SK-N-SH (cell line): ENCODE measurements around the gene TANC1. TPM values are rescaled to one million over a fixed set of nuclear protein-coding genes. Genes with fewer than 3 reads are reported as not detected.

Source experiments
- CTCF ChIA-PET: fragments of 300-600, 350-600 bp; formaldehyde crosslinking; extraction: SDS; loops from one replicate; lab custom pipeline; 2021; lab: Yijun Ruan, JAX
- POLR2A ChIA-PET: fragments of 350-600 bp; sonication (Branson Sonifier 250); formaldehyde crosslinking; extraction: SDS; loops from one replicate; lab custom pipeline; 2020; ENCODE audit warnings: antibody characterized with exemption, inconsistent platforms; lab: Yijun Ruan, JAX
- DNase-seq: peaks from one replicate; pipeline ENCODE4 v3.0.0; 2012
- H2AFZ ChIP-seq: fragments of 200-600 bp; sonication (generic); 2 replicates; pipeline ENCODE4 v1.8.1; 2016; ENCODE audit warnings: antibody characterized with exemption, mild to moderate bottlenecking, low read depth
- H3F3A ChIP-seq: fragments of 200-600 bp; sonication (generic); replicated peaks from 2 replicates; pipeline ENCODE3; 2016; ENCODE audit warnings: antibody characterized with exemption, mild to moderate bottlenecking; ENCODE audit not compliant: insufficient read depth
- H3K27ac ChIP-seq, 2 experiments: fragments of 200-500 bp in 1 of 2; fragments of 200-600 bp in 1 of 2; sonication (Bioruptor generic) in 1 of 2; sonication (generic), shearing (Covaris generic) in 1 of 2; 2 replicates each; pipeline versions ENCODE4 v1.5.1 to v1.6.1; 2014 to 2016; ENCODE audit warnings: low read depth in 2 of 2, inconsistent platforms in 1 of 2, low read length in 1 of 2, mild to moderate bottlenecking in 1 of 2, mixed read lengths in 1 of 2
- H3K27me3 ChIP-seq: fragments of 200-600 bp; sonication (generic), shearing (Covaris generic); 2 replicates; pipeline ENCODE4 v1.6.1; 2016; ENCODE audit warnings: mixed run types; ENCODE audit not compliant: insufficient read depth
- H3K36me3 ChIP-seq, 2 experiments: fragments of 200-500 bp in 1 of 2; fragments of 200-600 bp in 1 of 2; sonication (Bioruptor generic) in 1 of 2; sonication (generic) in 1 of 2; replicated peaks in 1 of 2; 2 replicates each; pipeline versions ENCODE3 to v1.5.1; 2014 to 2016; ENCODE audit warnings: low read length in 1 of 2, mild to moderate bottlenecking in 1 of 2; ENCODE audit not compliant: insufficient read depth in 2 of 2, control insufficient read depth in 1 of 2
- H3K4me1 ChIP-seq, 2 experiments: fragments of 200-500 bp in 1 of 2; fragments of 200-600 bp in 1 of 2; sonication (Bioruptor generic) in 1 of 2; sonication (generic), shearing (Covaris generic) in 1 of 2; 2 replicates each; pipeline versions ENCODE4 v1.5.1 to v1.6.1; 2014 to 2016; ENCODE audit warnings: low read depth in 1 of 2, low read length in 1 of 2, mixed run types in 1 of 2; ENCODE audit not compliant: insufficient read depth in 2 of 2, control insufficient read depth in 1 of 2
- H3K4me2 ChIP-seq: fragments of 200-600 bp; sonication (generic), shearing (Covaris generic); 2 replicates; pipeline ENCODE4 v1.6.1; 2017; ENCODE audit warnings: mixed run types
- H3K4me3 ChIP-seq, 2 experiments: fragments of 200-500 bp in 1 of 2; fragments of 200-600 bp in 1 of 2; sonication (Bioruptor generic) in 1 of 2; sonication (generic), shearing (Covaris generic) in 1 of 2; 2 replicates each; pipeline versions ENCODE4 v1.5.1 to v1.8.1; 2014 to 2016; ENCODE audit warnings: low read depth in 2 of 2, inconsistent platforms in 1 of 2, low read length in 1 of 2, mild to moderate bottlenecking in 1 of 2, mixed read lengths in 1 of 2, moderate library complexity in 1 of 2
- H3K79me2 ChIP-seq: fragments of 200-600 bp; sonication (generic); 2 replicates; pipeline ENCODE4 v1.8.1; 2017; ENCODE audit warnings: mild to moderate bottlenecking; ENCODE audit not compliant: insufficient read depth
- H3K9ac ChIP-seq: fragments of 200-600 bp; sonication (generic); 2 replicates; pipeline ENCODE4 v1.6.1; 2017; ENCODE audit warnings: mixed run types
- H3K9me2 ChIP-seq: fragments of 200-600 bp; sonication (generic); 2 replicates; pipeline ENCODE4 v1.6.1; 2017; ENCODE audit warnings: mixed run types
- H3K9me3 ChIP-seq: fragments of 200-600 bp; sonication (generic); 2 replicates; pipeline ENCODE4 v1.6.1; 2017; ENCODE audit warnings: mixed run types, mild to moderate bottlenecking, moderate library complexity
- H4K20me1 ChIP-seq: fragments of 200-600 bp; sonication (generic); 2 replicates; pipeline ENCODE4 v1.6.1; 2017; ENCODE audit warnings: mild to moderate bottlenecking, mixed run types; ENCODE audit not compliant: insufficient read depth
- CHD2 ChIP-seq: fragments of 150-350 bp; IDR thresholded peaks from 2 replicates; pipeline ENCODE4 v1.6.1; 2018; ENCODE audit warnings: low read length; ENCODE audit not compliant: partially characterized antibody
- CTCF ChIP-seq: fragments of 200-600 bp; sonication (generic); IDR thresholded peaks from 2 replicates; pipeline ENCODE4 v1.6.1; 2017; ENCODE audit warnings: antibody characterized with exemption, mild to moderate bottlenecking, moderate library complexity
- ELF1 ChIP-seq: IDR thresholded peaks from 2 replicates; pipeline ENCODE4 v1.4.0; 2012
- EP300 ChIP-seq, 2 experiments: IDR thresholded peaks; 2 replicates each; pipeline versions ENCODE4 v1.4.0 to v1.6.1; 2012; ENCODE audit warnings: borderline replicate concordance in 1 of 2, low read depth in 1 of 2, low read length in 1 of 2
- EZH2phosphoT487 ChIP-seq: fragments of 200-600 bp; sonication (generic); IDR thresholded peaks from 2 replicates; pipeline ENCODE4 v1.6.1; 2017; ENCODE audit warnings: low read depth, mixed run types, mild to moderate bottlenecking, antibody characterized with exemption, moderate library complexity, borderline replicate concordance
- FOXM1 ChIP-seq: IDR thresholded peaks from 2 replicates; pipeline ENCODE4 v1.4.0; 2012; ENCODE audit warnings: low read depth, mild to moderate bottlenecking
- GATA2 ChIP-seq: sonication (generic); formaldehyde crosslinking; IDR thresholded peaks from 2 replicates; pipeline ENCODE4 v1.5.0; 2020; ENCODE audit warnings: mild to moderate bottlenecking, missing genetic modification reagents
- IRF3 ChIP-seq: fragments of 150-350 bp; IDR thresholded peaks from 2 replicates; pipeline ENCODE4 v1.6.1; 2016; ENCODE audit warnings: mild to moderate bottlenecking, low read depth, low read length
- MAX ChIP-seq: IDR thresholded peaks from 2 replicates; pipeline ENCODE4 v1.4.0; 2012; ENCODE audit warnings: low read depth
- MEF2A ChIP-seq: IDR thresholded peaks from 2 replicates; pipeline ENCODE4 v1.4.0; 2012; ENCODE audit warnings: low read depth, borderline replicate concordance
- MXI1 ChIP-seq: IDR thresholded peaks from 2 replicates; pipeline ENCODE4 v1.6.1; 2012; ENCODE audit warnings: mild to moderate bottlenecking, low read depth, low read length, improper control_type of control experiment
- NRF1 ChIP-seq: IDR thresholded peaks from 2 replicates; pipeline ENCODE4 v1.6.1; 2012; ENCODE audit warnings: low read depth, mild to moderate bottlenecking, low read length
- PBX3 ChIP-seq: IDR thresholded peaks from 2 replicates; pipeline ENCODE4; 2012
- POLR2AphosphoS5 ChIP-seq: IDR thresholded peaks from 2 replicates; pipeline ENCODE4 v1.6.1; 2012; ENCODE audit warnings: low read depth, low read length
- RCOR1 ChIP-seq: fragments of 150-350 bp; IDR thresholded peaks from 2 replicates; pipeline ENCODE4 v1.6.1; 2017; ENCODE audit warnings: antibody characterized with exemption, low read length
- RXRA ChIP-seq: IDR thresholded peaks from 2 replicates; pipeline ENCODE4 v1.4.0; 2012; ENCODE audit warnings: low read depth, mild to moderate bottlenecking, borderline replicate concordance
- SIN3A ChIP-seq: IDR thresholded peaks from 2 replicates; pipeline ENCODE4 v1.6.1; 2012; ENCODE audit warnings: low read depth, mild to moderate bottlenecking, low read length, moderate library complexity, borderline replicate concordance
- SMC3 ChIP-seq: IDR thresholded peaks from 2 replicates; pipeline ENCODE4 v1.6.1; 2012; ENCODE audit warnings: low read depth, low read length, improper control_type of control experiment
- TAF1 ChIP-seq: IDR thresholded peaks from 2 replicates; pipeline ENCODE4 v1.6.1; 2012; ENCODE audit warnings: low read depth, mild to moderate bottlenecking, low read length, moderate library complexity, borderline replicate concordance
- WGBS: methylation state at CpG from one replicate; pipeline ENCODE4 v1.1.6; 2017; ENCODE audit warnings: low lambda C conversion rate; 5-methylcytosine and 5-hydroxymethylcytosine counted together
- polyA plus RNA-seq, 3 experiments: library from polyadenylated mRNA; depleted of rRNA; stranded (reverse); fragments of >200 nt; gene quantifications; 2 replicates each; pipeline ENCODE4 v1.2.3, GENCODE V29; 2012
- TF ChIP-seq, protein P1 (sequence below): IDR thresholded peaks from 2 replicates; pipeline ENCODE4 v1.4.0; 2012; ENCODE audit warnings: low read depth, borderline replicate concordance

TANC1 gene
- polyA plus RNA-seq, 1 of the 3 experiments (the other 2 are of a cell fraction): 19.2 TPM

DNA sequence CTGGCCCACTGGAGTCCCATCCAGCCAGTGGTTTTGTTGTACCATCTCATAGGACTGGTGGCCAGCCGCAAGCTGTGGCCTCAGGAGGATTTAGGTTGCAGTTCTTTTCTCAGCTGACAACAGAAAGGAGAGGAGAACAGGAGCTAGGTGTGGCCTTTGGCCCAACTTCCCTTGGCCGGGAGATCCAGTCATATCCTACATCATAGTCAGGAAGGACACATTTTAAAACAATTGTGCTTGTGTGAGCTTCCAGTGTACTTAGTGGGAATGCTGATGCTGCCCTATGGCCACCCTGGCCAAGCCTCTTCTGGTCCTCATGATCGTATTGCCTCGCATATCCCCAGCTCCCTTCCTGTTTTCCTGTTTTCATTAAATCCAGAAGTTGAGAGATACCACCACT is 220.0 kb downstream of the TANC1 start:
- CTCF ChIA-PET: interaction anchor here (1.1 to 1.3 kb wide), 3 partner anchors 9 to 70 kb away, joined by 3 to 5 read pairs (median 3); no protein-coding TSS in a partner anchor
- H3K9me2 ChIP-seq: no peaks in the 10 kb centered on the region
- peaks cover 0 to 16% of the 10 kb centered on the region in 2 experiments; a peak in 2 of 4 replicates for H3K4me1 ChIP-seq
- H3F3A ChIP-seq: no peaks in the 10 kb centered on the region
- TF ChIP-seq SIN3A: no peak
- TF ChIP-seq GATA2: no peak
- no peak for TF ChIP-seq MEF2A
- TF ChIP-seq MAX: no peak
- TF ChIP-seq CHD2: no peak
- no peak for TF ChIP-seq RCOR1
- no peak for TF ChIP-seq MXI1
- no peak for TF ChIP-seq TAF1
- no peak for TF ChIP-seq IRF3
- TF ChIP-seq NRF1: no peak
- TF ChIP-seq POLR2AphosphoS5: no peak
- no peak for TF ChIP-seq PBX3
- no peak for TF ChIP-seq FOXM1
- TF ChIP-seq ELF1: no peak
- no peak for TF ChIP-seq RXRA
- H3K36me3 ChIP-seq: peaks cover 7 to 44% of the 10 kb centered on the region in 2 experiments
- no peak for DNase-seq
- WGBS: 96% methylated on average over 4 of the region's 4 CpGs
- H2AFZ ChIP-seq: no peak overlapping the region
- H3K9ac ChIP-seq: no peak overlapping the region
- POLR2A ChIA-PET: no interaction called here
- no peaks in the 10 kb centered on the region for H3K79me2 ChIP-seq
- no peak overlapping the region for H3K4me2 ChIP-seq
- H3K27ac ChIP-seq: no peak overlapping the region
- H3K27me3 ChIP-seq: no peaks in the 10 kb centered on the region
- H3K9me3 ChIP-seq: no peaks in the 10 kb centered on the region
- no peaks in the 10 kb centered on the region for H4K20me1 ChIP-seq
- H3K4me3 ChIP-seq: no peak overlapping the region

DNA sequence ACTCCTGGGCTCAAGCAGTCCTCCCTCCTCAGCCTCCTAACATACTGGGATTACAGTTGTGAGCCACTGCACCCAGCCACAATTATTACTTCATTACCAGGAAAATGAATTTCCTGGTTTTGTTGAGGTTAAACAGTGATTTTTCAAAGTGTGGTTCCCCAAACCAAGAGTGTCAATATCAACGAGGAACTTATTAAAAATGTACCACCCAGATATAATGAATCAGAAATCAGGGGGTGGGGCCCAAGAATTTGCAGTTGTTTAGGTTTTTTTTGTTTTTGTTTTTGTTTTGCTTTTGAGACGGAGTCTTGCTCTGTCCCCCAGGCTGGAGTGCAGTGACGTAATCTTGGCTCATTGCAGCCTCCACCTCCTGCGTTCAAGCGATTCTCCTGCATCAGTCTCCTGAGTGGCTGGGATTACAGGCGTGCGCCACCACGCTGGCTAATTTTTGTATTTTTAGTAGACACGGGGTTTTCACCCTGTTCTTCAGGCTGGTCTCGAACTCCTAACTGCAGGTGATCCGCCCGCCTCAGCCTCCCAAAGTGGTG is 224.0 kb downstream of the TANC1 start:
- no peak overlapping the region for H3K9ac ChIP-seq
- H3K9me3 ChIP-seq: no peaks in the 10 kb centered on the region
- CTCF ChIA-PET: no interaction called here
- no peaks in the 10 kb centered on the region for H3K9me2 ChIP-seq
- POLR2A ChIA-PET: no interaction called here
- no peaks in the 10 kb centered on the region for H3K27me3 ChIP-seq
- no peak overlapping the region for H3K4me2 ChIP-seq
- DNase-seq: no peak
- no peak overlapping the region for H3K4me3 ChIP-seq
- no peak overlapping the region for H3K27ac ChIP-seq
- H3K79me2 ChIP-seq: no peaks in the 10 kb centered on the region
- H4K20me1 ChIP-seq: no peaks in the 10 kb centered on the region
- peaks cover 10 to 51% of the 10 kb centered on the region in 2 experiments for H3K36me3 ChIP-seq
- peaks cover 0 to 2% of the 10 kb centered on the region in 2 experiments; a peak in 2 of 4 replicates for H3K4me1 ChIP-seq
- 96% methylated on average over 12 of the region's 12 CpGs for WGBS
- H2AFZ ChIP-seq: no peak overlapping the region
- no peaks in the 10 kb centered on the region for H3F3A ChIP-seq
- no peak for TF ChIP-seq EZH2phosphoT487
- no peak for TF ChIP-seq PBX3
- TF ChIP-seq TAF1: no peak
- no peak for TF ChIP-seq EP300 (IDR thresholded peaks at IDR 0.05; ENCODE audit: borderline replicate concordance in 1 of 2, low read depth in 1 of 2, low read length in 1 of 2)
- no peak for TF ChIP-seq CTCF
- TF ChIP-seq SMC3: no peak
- TF ChIP-seq, protein P1, sequence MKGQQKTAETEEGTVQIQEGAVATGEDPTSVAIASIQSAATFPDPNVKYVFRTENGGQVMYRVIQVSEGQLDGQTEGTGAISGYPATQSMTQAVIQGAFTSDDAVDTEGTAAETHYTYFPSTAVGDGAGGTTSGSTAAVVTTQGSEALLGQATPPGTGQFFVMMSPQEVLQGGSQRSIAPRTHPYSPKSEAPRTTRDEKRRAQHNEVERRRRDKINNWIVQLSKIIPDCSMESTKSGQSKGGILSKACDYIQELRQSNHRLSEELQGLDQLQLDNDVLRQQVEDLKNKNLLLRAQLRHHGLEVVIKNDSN: no peak
- no peak for TF ChIP-seq NRF1
